GM19395 (cell line): ENCODE data around the gene CLCN2.

Source experiments
- ATAC-seq: cut with Tn5 transposase; IDR thresholded peaks from one replicate; pipeline ENCODE4 v1.9.1; 2021; ENCODE audit warnings: mild to moderate bottlenecking, moderate library complexity; ENCODE audit not compliant: unreplicated experiment

Gene CLCN2

DNA sequence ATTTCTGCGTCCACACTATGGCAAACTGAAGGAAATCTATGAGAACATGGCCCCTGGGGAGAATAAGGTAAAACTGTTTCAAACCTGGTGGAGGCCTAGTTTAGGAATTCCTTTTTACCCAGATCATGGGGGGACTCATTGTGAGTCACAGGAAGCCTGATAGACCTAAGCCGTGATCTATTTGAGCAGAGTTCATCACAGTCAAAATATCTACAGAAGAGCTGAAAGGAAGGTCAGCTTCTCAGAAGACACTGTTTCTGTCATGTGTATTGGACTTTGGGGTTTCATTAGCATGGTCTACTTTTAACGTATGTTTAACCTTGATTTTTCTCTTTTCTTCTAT lies 61.1 kb downstream of the CLCN2 start:
- ATAC-seq, result no peak

DNA sequence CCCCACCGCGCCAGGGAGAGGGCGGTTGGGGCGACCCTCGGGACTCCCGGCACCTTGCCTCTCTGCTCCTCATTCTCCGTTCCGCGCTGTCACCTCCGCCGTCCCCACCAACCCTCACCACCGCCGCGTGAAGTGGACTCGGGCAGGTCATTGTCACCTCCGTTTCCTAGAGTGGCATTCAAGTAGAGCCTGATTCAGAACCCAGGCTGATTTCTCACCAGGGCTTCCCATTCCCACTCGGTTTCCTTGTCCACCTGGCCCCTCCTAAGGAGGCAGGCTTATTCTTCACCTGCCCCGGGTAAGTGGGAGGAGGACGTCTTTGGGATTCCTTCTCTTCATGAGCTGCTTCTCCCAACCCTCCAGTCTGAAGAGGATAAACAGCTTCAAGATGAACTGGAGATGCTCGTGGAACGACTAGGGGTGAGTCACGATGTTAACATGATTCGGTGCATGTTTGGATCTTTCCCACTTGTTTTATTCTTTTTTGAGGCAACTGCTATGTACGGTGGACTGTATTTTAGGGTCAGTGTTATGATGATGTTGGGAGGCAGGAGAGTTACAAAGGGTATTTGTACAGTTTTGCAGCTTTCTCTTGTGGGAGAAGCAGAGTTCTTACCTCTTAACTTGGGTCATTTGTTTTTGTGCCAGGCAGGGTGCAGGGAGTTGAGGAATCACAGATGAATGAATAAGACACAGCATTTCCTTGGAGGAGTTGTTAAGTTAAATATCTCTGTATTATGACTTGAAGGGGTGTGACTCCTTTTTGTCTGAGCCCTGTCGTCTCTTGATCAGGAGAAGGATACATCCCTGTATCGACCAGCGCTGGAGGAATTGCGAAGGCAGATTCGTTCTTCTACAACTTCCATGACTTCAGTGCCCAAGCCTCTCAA lies 61.7 kb downstream of the CLCN2 start:
- ATAC-seq, result no peak

DNA sequence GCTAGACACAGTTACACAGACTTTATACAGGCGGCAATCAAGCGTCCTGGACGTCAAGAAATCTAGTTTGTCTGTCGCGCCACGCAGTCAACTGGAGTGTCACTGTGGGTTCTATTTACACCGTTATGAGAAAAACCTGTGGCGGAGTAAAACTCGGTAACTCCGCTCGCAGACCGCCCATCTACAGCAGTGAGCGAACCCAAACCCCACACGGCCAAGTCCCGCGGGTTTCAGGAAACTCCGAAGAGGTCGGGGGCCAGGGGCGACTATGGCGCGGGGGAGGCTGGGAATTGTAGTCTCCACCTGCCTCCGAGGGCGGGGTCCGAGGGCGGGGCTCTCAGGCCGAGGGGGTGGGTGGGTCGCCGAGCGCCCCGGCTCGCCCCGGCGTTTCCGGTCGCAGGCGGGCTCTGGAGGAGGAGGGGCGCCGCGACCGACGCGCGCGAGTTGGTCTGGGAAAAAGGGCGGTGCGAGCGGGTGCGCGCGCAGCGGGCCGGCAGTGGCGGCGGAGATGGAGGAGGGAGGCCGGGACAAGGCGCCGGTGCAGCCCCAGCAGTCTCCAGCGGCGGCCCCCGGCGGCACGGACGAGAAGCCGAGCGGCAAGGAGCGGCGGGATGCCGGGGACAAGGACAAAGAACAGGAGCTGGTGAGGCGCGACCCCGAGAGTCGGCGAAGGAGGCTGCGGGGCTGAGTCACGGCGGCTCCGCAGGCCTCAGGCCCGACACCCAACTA lies 62.5 kb downstream of the CLCN2 start, which contains the start of gene PSMD2:
PSMD2 (plus strand) TSS at position 483 of the 729 bp plus-strand sequence; CDS start at position 509, 26 bp downstream.
- peak; percentile 93 for ATAC-seq

DNA sequence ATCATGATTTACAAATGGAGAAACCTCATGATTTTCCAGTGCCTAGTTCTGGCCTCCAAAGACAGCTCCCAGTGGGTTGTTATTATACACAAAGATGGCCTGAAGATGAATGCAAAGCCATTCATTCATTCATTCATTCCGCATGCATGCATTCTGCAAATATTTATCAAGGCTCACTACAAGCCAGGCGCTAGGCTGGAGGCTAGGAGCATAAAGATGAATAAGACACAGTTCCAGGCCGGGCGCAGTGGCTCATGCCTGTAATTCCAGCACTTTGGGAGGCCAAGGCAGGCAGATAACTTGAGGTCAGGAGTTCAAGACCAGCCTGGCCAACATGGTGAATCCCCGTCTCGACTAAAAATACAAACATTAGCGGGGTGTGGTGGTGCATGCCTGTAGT lies 64.8 kb downstream of the CLCN2 start:
- no peak for ATAC-seq
